ENCODE measurements around the gene TPRG1. TPM values are rescaled to one million over a fixed set of nuclear protein-coding genes. Genes with fewer than 3 reads are reported as not detected.

TPRG1 gene, protein sequence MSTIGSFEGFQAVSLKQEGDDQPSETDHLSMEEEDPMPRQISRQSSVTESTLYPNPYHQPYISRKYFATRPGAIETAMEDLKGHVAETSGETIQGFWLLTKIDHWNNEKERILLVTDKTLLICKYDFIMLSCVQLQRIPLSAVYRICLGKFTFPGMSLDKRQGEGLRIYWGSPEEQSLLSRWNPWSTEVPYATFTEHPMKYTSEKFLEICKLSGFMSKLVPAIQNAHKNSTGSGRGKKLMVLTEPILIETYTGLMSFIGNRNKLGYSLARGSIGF
- 0.55 to 0.89 TPM (median 0.87 TPM) in 3 replicates for total RNA-seq (2021)
- percentile 41 among the genes with signal in this experiment for Bru-seq, nascent RNA
- long read RNA-seq, experiment 1, partial matches to known transcripts = 0 of 6 reads
- long read RNA-seq, experiment 1, other reads (novel, unspliced or antisense) = 6 of 6 reads
- long read RNA-seq, experiment 2, partial matches to known transcripts = 0 of 1 reads
- long read RNA-seq, experiment 2, other reads (novel, unspliced or antisense) = 1 of 1 reads
- long read RNA-seq, experiment 3, partial matches to known transcripts = 0 of 1 reads
- long read RNA-seq, experiment 3, other reads (novel, unspliced or antisense) = 1 of 1 reads

GRCh38 chr3:189171707-189172106 lies at the start of gene TPRG1:
Gene TPRG1, plus strand, starts transcription at chr3:189171971. Its CDS starts 35,414 bp downstream, at chr3:189207385.
- POLR2A ChIA-PET = no interaction called here
- Mint-ChIP-seq H3K27ac (no peak within 1 kb of the TSS), H3K27me3 (ENCODE audit: low read depth) (no peaks in the 10 kb centered on the region), H3K36me3 (no peaks in the 10 kb centered on the region), H3K4me1 (peaks cover 5% of the 10 kb centered on the region), H3K9me3 (no peaks in the 10 kb centered on the region), H3K4me3 (no peak within 1 kb of the TSS)
- ATAC-seq = no peak
- CTCF ChIA-PET = no interaction called here
- DNase-seq (ENCODE audit: low spot score) = no peak
- no peak for TF ChIP-seq NFATC4 (CRISPR knock-in tag; IDR thresholded peaks at IDR 0.05)
- no peak for TF ChIP-seq NR3C1 (CRISPR knock-in tag; conservative IDR thresholded peaks at IDR 0.05; ENCODE audit: low read depth)
- no peak for TF ChIP-seq EMX1 (CRISPR knock-in tag; IDR thresholded peaks at IDR 0.05)
- no peak for TF ChIP-seq ZNF416 (CRISPR knock-in tag; IDR thresholded peaks at IDR 0.05)

DNA sequence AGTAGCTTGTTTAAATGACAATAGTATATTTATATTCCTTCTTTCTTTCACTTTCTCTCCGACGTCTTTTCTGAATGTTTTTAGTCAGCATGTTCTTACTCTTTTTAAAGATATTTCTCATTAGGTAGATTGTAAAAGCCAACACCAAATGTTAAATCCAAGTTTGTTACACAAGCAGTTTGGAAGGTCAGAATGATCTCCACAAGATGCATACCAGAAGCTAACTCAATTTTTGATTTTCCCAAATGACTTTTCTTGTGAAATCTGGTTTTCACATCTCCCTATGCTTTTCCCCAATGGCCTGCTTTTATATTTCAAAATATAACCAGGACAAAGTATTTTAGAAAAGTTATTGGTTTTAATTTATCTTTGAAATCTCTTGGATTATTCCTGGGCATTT lies 49.7 kb upstream of the TPRG1 start:
- H3K4me1 Mint-ChIP-seq = 0 out of 2 replicates have a peak, but pooled peaks cover 2% of the 10 kb centered on the region
- H3K4me3 Mint-ChIP-seq = no peak overlapping the region
- no peak for ATAC-seq
- ChIA-PET CTCF (no interaction called here), POLR2A (no interaction called here)
- TF ChIP-seq SMAD3 (CRISPR knock-in tag; IDR thresholded peaks at IDR 0.05; ENCODE audit: borderline replicate concordance) = no peak
- no peak for TF ChIP-seq FOXK1 (CRISPR knock-in tag; IDR thresholded peaks at IDR 0.05)
- TF ChIP-seq, protein P1, sequence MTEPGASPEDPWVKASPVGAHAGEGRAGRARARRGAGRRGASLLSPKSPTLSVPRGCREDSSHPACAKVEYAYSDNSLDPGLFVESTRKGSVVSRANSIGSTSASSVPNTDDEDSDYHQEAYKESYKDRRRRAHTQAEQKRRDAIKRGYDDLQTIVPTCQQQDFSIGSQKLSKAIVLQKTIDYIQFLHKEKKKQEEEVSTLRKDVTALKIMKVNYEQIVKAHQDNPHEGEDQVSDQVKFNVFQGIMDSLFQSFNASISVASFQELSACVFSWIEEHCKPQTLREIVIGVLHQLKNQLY (CRISPR knock-in tag; IDR thresholded peaks at IDR 0.05) = no peak
- TF ChIP-seq E2F4 (CRISPR knock-in tag; IDR thresholded peaks at IDR 0.05; ENCODE audit: borderline replicate concordance, low read depth) = no peak
- TF ChIP-seq ZNF671 (CRISPR knock-in tag; IDR thresholded peaks at IDR 0.05) = no peak
- no peak for TF ChIP-seq HMGXB4 (CRISPR knock-in tag; IDR thresholded peaks at IDR 0.05)
- no peak overlapping the region for H3K27ac Mint-ChIP-seq
- H3K36me3 Mint-ChIP-seq = peaks cover 17% of the 10 kb centered on the region
- no peaks in the 10 kb centered on the region for H3K27me3 Mint-ChIP-seq (ENCODE audit: low read depth)
- H3K9me3 Mint-ChIP-seq = peaks cover 30% of the 10 kb centered on the region
- no peak for DNase-seq (ENCODE audit: low spot score)

- no peak for DNase-seq (ENCODE audit: low spot score)
- H3K27me3 Mint-ChIP-seq (ENCODE audit: low read depth) = no peaks in the 10 kb centered on the region
- no peak overlapping the region for H3K27ac Mint-ChIP-seq
- no peak for TF ChIP-seq ESRRA (CRISPR knock-in tag; IDR thresholded peaks at IDR 0.05; ENCODE audit: borderline replicate concordance)
- no peak for TF ChIP-seq ZNF263 (CRISPR knock-in tag; IDR thresholded peaks at IDR 0.05; ENCODE audit: low read depth)
- TF ChIP-seq, protein P2, sequence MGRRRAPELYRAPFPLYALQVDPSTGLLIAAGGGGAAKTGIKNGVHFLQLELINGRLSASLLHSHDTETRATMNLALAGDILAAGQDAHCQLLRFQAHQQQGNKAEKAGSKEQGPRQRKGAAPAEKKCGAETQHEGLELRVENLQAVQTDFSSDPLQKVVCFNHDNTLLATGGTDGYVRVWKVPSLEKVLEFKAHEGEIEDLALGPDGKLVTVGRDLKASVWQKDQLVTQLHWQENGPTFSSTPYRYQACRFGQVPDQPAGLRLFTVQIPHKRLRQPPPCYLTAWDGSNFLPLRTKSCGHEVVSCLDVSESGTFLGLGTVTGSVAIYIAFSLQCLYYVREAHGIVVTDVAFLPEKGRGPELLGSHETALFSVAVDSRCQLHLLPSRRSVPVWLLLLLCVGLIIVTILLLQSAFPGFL (CRISPR knock-in tag; IDR thresholded peaks at IDR 0.05; ENCODE audit: borderline replicate concordance) = no peak
- TF ChIP-seq ZNF317 (CRISPR knock-in tag; IDR thresholded peaks at IDR 0.05; ENCODE audit: borderline replicate concordance, low read depth) = no peak
- TF ChIP-seq, protein P3, sequence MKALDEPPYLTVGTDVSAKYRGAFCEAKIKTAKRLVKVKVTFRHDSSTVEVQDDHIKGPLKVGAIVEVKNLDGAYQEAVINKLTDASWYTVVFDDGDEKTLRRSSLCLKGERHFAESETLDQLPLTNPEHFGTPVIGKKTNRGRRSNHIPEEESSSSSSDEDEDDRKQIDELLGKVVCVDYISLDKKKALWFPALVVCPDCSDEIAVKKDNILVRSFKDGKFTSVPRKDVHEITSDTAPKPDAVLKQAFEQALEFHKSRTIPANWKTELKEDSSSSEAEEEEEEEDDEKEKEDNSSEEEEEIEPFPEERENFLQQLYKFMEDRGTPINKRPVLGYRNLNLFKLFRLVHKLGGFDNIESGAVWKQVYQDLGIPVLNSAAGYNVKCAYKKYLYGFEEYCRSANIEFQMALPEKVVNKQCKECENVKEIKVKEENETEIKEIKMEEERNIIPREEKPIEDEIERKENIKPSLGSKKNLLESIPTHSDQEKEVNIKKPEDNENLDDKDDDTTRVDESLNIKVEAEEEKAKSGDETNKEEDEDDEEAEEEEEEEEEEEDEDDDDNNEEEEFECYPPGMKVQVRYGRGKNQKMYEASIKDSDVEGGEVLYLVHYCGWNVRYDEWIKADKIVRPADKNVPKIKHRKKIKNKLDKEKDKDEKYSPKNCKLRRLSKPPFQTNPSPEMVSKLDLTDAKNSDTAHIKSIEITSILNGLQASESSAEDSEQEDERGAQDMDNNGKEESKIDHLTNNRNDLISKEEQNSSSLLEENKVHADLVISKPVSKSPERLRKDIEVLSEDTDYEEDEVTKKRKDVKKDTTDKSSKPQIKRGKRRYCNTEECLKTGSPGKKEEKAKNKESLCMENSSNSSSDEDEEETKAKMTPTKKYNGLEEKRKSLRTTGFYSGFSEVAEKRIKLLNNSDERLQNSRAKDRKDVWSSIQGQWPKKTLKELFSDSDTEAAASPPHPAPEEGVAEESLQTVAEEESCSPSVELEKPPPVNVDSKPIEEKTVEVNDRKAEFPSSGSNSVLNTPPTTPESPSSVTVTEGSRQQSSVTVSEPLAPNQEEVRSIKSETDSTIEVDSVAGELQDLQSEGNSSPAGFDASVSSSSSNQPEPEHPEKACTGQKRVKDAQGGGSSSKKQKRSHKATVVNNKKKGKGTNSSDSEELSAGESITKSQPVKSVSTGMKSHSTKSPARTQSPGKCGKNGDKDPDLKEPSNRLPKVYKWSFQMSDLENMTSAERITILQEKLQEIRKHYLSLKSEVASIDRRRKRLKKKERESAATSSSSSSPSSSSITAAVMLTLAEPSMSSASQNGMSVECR (CRISPR knock-in tag; IDR thresholded peaks at IDR 0.05; ENCODE audit: borderline replicate concordance) = no peak
- no peak for TF ChIP-seq TEAD4 (CRISPR knock-in tag; IDR thresholded peaks at IDR 0.05)
- TF ChIP-seq ZMAT4 (CRISPR knock-in tag; IDR thresholded peaks at IDR 0.05) = no peak
- TF ChIP-seq SOX15 (CRISPR knock-in tag; IDR thresholded peaks at IDR 0.05) = no peak
- TF ChIP-seq, protein P4, sequence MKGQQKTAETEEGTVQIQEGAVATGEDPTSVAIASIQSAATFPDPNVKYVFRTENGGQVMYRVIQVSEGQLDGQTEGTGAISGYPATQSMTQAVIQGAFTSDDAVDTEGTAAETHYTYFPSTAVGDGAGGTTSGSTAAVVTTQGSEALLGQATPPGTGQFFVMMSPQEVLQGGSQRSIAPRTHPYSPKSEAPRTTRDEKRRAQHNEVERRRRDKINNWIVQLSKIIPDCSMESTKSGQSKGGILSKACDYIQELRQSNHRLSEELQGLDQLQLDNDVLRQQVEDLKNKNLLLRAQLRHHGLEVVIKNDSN (CRISPR knock-in tag; IDR thresholded peaks at IDR 0.05) = no peak
Measured at GRCh38 chr3:189122526-189123205, 49.1 kb upstream of the TPRG1 start.

More at GRCh38 chr3:189122526-189123205, 49.1 kb upstream of the TPRG1 start:
- Mint-ChIP-seq H3K36me3 (peaks cover 17% of the 10 kb centered on the region), H3K4me1 (0 out of 2 replicates have a peak, but pooled peaks cover 2% of the 10 kb centered on the region), H3K9me3 (peaks cover 28% of the 10 kb centered on the region), H3K4me3 (no peak overlapping the region)
- ChIA-PET CTCF (interaction anchor here (1.1 kb wide), 1 partner anchor 81 kb away, joined by 3 read pairs; no protein-coding TSS in a partner anchor), POLR2A (no interaction called here)
- no peak for ATAC-seq
